HepG2 (cell line): Measurements from ENCODE around the gene EIF2B1. TPM values are rescaled to one million over a fixed set of nuclear protein-coding genes. Genes with fewer than 3 reads are reported as not detected.

Source experiments
- DRAP1 ChIP-seq: IDR thresholded peaks from 2 replicates; pipeline ENCODE4 v1.6.1; 2016; ENCODE audit warnings: missing genetic modification reagents, missing compliant biosample characterization
- FOXO1 ChIP-seq: sonication (generic); formaldehyde crosslinking; IDR thresholded peaks from 2 replicates; pipeline ENCODE4 v1.4.0; 2020; ENCODE audit warnings: missing genetic modification reagents
- HBP1 ChIP-seq: IDR thresholded peaks from 2 replicates; pipeline ENCODE4 v1.6.1; 2016; ENCODE audit warnings: low read depth, control low read depth
- HIC2 ChIP-seq: sonication (generic); formaldehyde crosslinking; IDR thresholded peaks from 2 replicates; pipeline ENCODE4 v1.9.0; 2022; ENCODE audit warnings: low read depth, missing genetic modification reagents
- KDM5B ChIP-seq: sonication (generic); formaldehyde crosslinking; IDR thresholded peaks from 2 replicates; pipeline ENCODE4 v1.4.0; 2020; ENCODE audit warnings: missing genetic modification reagents, mild to moderate bottlenecking, borderline replicate concordance
- KMT2B ChIP-seq: IDR thresholded peaks from 2 replicates; pipeline ENCODE4 v1.6.1; 2016; ENCODE audit warnings: missing genetic modification reagents, missing compliant biosample characterization
- MED8 ChIP-seq: sonication (generic); formaldehyde crosslinking; IDR thresholded peaks from 2 replicates; pipeline ENCODE4 v1.8.1; 2023; ENCODE audit warnings: mild to moderate bottlenecking, missing genetic modification reagents; ENCODE audit not compliant: insufficient replicate concordance
- ONECUT2 ChIP-seq: sonication (generic); formaldehyde crosslinking; IDR thresholded peaks from 2 replicates; pipeline ENCODE4 v1.4.0; 2020; ENCODE audit warnings: missing genetic modification reagents
- RNF2 ChIP-seq: fragments of 450-650 bp; conservative IDR thresholded peaks from 2 replicates; pipeline ENCODE4 v1.6.1; 2016; ENCODE audit warnings: low read depth
- ZBTB4 ChIP-seq: sonication (generic); formaldehyde crosslinking; IDR thresholded peaks from 2 replicates; pipeline ENCODE4 v1.4.0; 2020; ENCODE audit warnings: missing genetic modification reagents, mild to moderate bottlenecking, borderline replicate concordance
- ZMYM2 ChIP-seq: sonication (generic); formaldehyde crosslinking; IDR thresholded peaks from 2 replicates; pipeline ENCODE4 v1.8.0; 2022; ENCODE audit warnings: mild to moderate bottlenecking, missing genetic modification reagents
- ZNF281 ChIP-seq: sonication (generic); formaldehyde crosslinking; IDR thresholded peaks from 2 replicates; pipeline ENCODE4 v1.4.0; 2020; ENCODE audit warnings: missing genetic modification reagents, borderline replicate concordance
- ZNF513 ChIP-seq: sonication (generic); formaldehyde crosslinking; conservative IDR thresholded peaks from 2 replicates; pipeline ENCODE4 v1.5.0; 2020; ENCODE audit warnings: missing genetic modification reagents
- ZNF557 ChIP-seq: sonication (generic); formaldehyde crosslinking; IDR thresholded peaks from 2 replicates; pipeline ENCODE4 v1.4.0; 2020; ENCODE audit warnings: missing genetic modification reagents
- ZNF782 ChIP-seq: sonication (generic); formaldehyde crosslinking; IDR thresholded peaks from 2 replicates; pipeline ENCODE4 v1.4.0; 2020; ENCODE audit warnings: missing genetic modification reagents, mild to moderate bottlenecking, borderline replicate concordance
- polyA plus RNA-seq, 8 experiments: library from polyadenylated mRNA; depleted of rRNA in 3 of 8; stranded (reverse) in 7 of 8; unstranded in 1 of 8; fragments of >200 nt; fragmentation: Illumina TruSeq in 4 of 8; extraction: Trizol in 4 of 8; gene quantifications; 2 replicates each; pipeline versions ENCODE4 v1.2.1 to v1.2.3, GENCODE V29; 2011 to 2016; ENCODE audit warnings: low read depth in 4 of 8, missing spikeins in 1 of 8, mixed read lengths in 1 of 8; ENCODE audit not compliant: insufficient read depth in 1 of 8
- total RNA-seq, 5 experiments: library from RNA; depleted of rRNA; stranded (reverse); fragments of >200 nt; fragmentation: Illumina TruSeq; extraction: Trizol; gene quantifications; 2 replicates each; pipeline ENCODE4 v1.2.3, GENCODE V29; 2016; ENCODE audit warnings: low read depth in 1 of 5

EIF2B1 gene
- total and polyA plus RNA-seq, 2 of the 13 experiments (the other 11 are each of a cell fraction or from before 2014, with no cell fraction given), result 18.7 to 37.4 TPM

- TF ChIP-seq HIC2 (CRISPR knock-in tag), result no peak; the same call in 1 of the 2 replicates
- peak; percentile 87 for TF ChIP-seq DRAP1 (CRISPR knock-in tag)
- TF ChIP-seq ZNF281, result peak; percentile 67; the same call in 1 of the 2 replicates
- TF ChIP-seq HBP1, result peak; percentile 96
- TF ChIP-seq KMT2B, result peak; percentile 99
- TF ChIP-seq ZNF782, result peak; percentile 71; the same call in 1 of the 2 replicates
- TF ChIP-seq ZMYM2 (CRISPR knock-in tag), result no peak
- TF ChIP-seq ZNF513 (CRISPR knock-in tag), result peak; percentile 84; the same call in 1 of the 2 replicates
- 0 out of 2 replicates have a peak, but pooled peaks have one; percentile 19 for TF ChIP-seq ONECUT2
- no peak for TF ChIP-seq RNF2
- TF ChIP-seq ZNF557 (CRISPR knock-in tag), result no peak
- peak; percentile 92; the same call in 1 of the 2 replicates for TF ChIP-seq KDM5B (CRISPR knock-in tag)
- peak; percentile 37 for TF ChIP-seq MED8 (CRISPR knock-in tag)
- peak; percentile 23; the same call in 1 of the 2 replicates for TF ChIP-seq ZBTB4 (CRISPR knock-in tag)
- peak; percentile 75; the same call in 1 of the 2 replicates for TF ChIP-seq FOXO1 (CRISPR knock-in tag)
These were observed at the start of gene EIF2B1, which contains the start of gene GTF2H3 (continued) for GRCh38 chr12:123633379-123634141.
